GM18867 (cell line): Measurements from ENCODE around the gene OR10C1.

Experiments
- ATAC-seq: cut with Tn5 transposase; IDR thresholded peaks from one replicate; pipeline ENCODE4 v1.9.1; 2021; ENCODE audit warnings: mild to moderate bottlenecking, moderate library complexity; ENCODE audit not compliant: unreplicated experiment

The OR10C1 gene

GRCh38 chr6:29474996-29475395, 35.9 kb downstream of the OR10C1 start:
- no peak for ATAC-seq

- ATAC-seq, result no peak
Observed at GRCh38 chr6:29477923-29478450, 38.9 kb downstream of the OR10C1 start.

GRCh38 chr6:29478740-29479139, 39.6 kb downstream of the OR10C1 start:
- ATAC-seq, result no peak

GRCh38 chr6:29479560-29479959, 40.5 kb downstream of the OR10C1 start:
- no peak for ATAC-seq

GRCh38 chr6:29483186-29483585, 44.1 kb downstream of the OR10C1 start:
- ATAC-seq, result no peak

- ATAC-seq, result no peak
Observed at GRCh38 chr6:29483735-29484134, 44.6 kb downstream of the OR10C1 start.

GRCh38 chr6:29486577-29486976, 47.5 kb downstream of the OR10C1 start:
- no peak for ATAC-seq

- no peak for ATAC-seq
Observed at GRCh38 chr6:29487131-29487530, 48.0 kb downstream of the OR10C1 start.

GRCh38 chr6:29487660-29488059, 48.6 kb downstream of the OR10C1 start, which contains the start of gene MAS1L:
Gene MAS1L, minus strand, starts transcription at chr6:29487956. Its CDS starts 54 bp downstream, at chr6:29487902.
- no peak for ATAC-seq

- no peak for ATAC-seq
Observed at GRCh38 chr6:29488874-29489273, 49.8 kb downstream of the OR10C1 start.

- ATAC-seq, result no peak
Observed at GRCh38 chr6:29489286-29489685, 50.2 kb downstream of the OR10C1 start.

GRCh38 chr6:29490055-29490454, 50.9 kb downstream of the OR10C1 start:
- ATAC-seq, result no peak

- ATAC-seq, result no peak
Observed at GRCh38 chr6:29490552-29490951, 51.4 kb downstream of the OR10C1 start.
